Lower lobe of right lung (tissue), 2 donors: ENCODE results near the gene MAPKAP1. TPM values are rescaled to one million over a fixed set of nuclear protein-coding genes. Genes with fewer than 3 reads are reported as not detected.

ENCODE experiments used
- ATAC-seq, 2 donors: fragments of 200-7000 bp; cut with Tn5 transposase; one replicate each; pipeline ENCODE4 v1.9.1; 2020 to 2022; ENCODE audit warnings: mild to moderate bottlenecking in 2 of 2, moderate library complexity in 2 of 2
- DNase-seq: peaks from one replicate; pipeline ENCODE4 v3.0.0-alpha.2; 2020
- H3K27ac ChIP-seq: fragments of 200-600 bp; one replicate; pipeline ENCODE4 v1.8.0; 2022
- H3K27me3 ChIP-seq: fragments of 200-600 bp; one replicate; pipeline ENCODE4 v1.8.0; 2022; ENCODE audit warnings: low read depth
- H3K36me3 ChIP-seq: fragments of 200-600 bp; one replicate; pipeline ENCODE4 v1.8.0; 2022; ENCODE audit warnings: mild to moderate bottlenecking
- H3K4me1 ChIP-seq: fragments of 200-600 bp; one replicate; pipeline ENCODE4 v1.8.0; 2022
- H3K4me3 ChIP-seq: fragments of 200-600 bp; one replicate; pipeline ENCODE4 v1.8.0; 2022; ENCODE audit warnings: mild to moderate bottlenecking
- H3K9me3 ChIP-seq: fragments of 200-600 bp; one replicate; pipeline ENCODE4 v1.8.0; 2022
- CTCF ChIP-seq: fragments of 200-600 bp; IDR thresholded peaks from one replicate; pipeline ENCODE4 v1.8.0; 2022; ENCODE audit warnings: antibody characterized with exemption, mild to moderate bottlenecking
- intact Hi-C: fragments of 100-400 bp; cut with DNase I; formaldehyde crosslinking; loops from one replicate; pipeline ENCODE4 v1.11.0; 2022
- total RNA-seq: library from RNA; stranded (reverse); fragmentation: NEBNext Ultra II Directional; extraction: Animal tissue kit (Norgen Biotek cat#: 25700); gene quantifications from one replicate; pipeline ENCODE4 v1.2.1, GENCODE V29; 2021
- donor health status: DM: no; HTN: yes; CAD: no; lungs with severe emphysema.

The MAPKAP1 gene
- total RNA-seq, 1 donor from 2014 or later = 71.5 TPM

- Histone ChIP-seq H3K27me3 (no peaks in the 10 kb centered on the region), H3K36me3 (no peaks in the 10 kb centered on the region), H3K27ac (no peak overlapping the region), H3K4me3 (no peak overlapping the region), H3K4me1 (no peaks in the 10 kb centered on the region), H3K9me3 (no peaks in the 10 kb centered on the region)
- no peak for DNase-seq
- TF ChIP-seq CTCF = no peak
- intact Hi-C loops = no loop called here
- ATAC-seq = no peak
These were observed 315.3 kb downstream of the MAPKAP1 start for GRCh38 chr9:125391704-125392103.

GRCh38 chr9:125388978-125389377 lies 318.0 kb downstream of the MAPKAP1 start:
- H3K27me3 ChIP-seq = no peaks in the 10 kb centered on the region
- no peak overlapping the region for H3K4me3 ChIP-seq
- no peaks in the 10 kb centered on the region for H3K36me3 ChIP-seq
- no peak for TF ChIP-seq CTCF
- intact Hi-C loops = no loop called here
- no peak overlapping the region for H3K27ac ChIP-seq
- no peaks in the 10 kb centered on the region for H3K4me1 ChIP-seq
- no peak for ATAC-seq
- DNase-seq = no peak
- no peaks in the 10 kb centered on the region for H3K9me3 ChIP-seq

- no peak for DNase-seq
These were observed 319.0 kb downstream of the MAPKAP1 start for GRCh38 chr9:125387861-125388524.

More at GRCh38 chr9:125387861-125388524, 319.0 kb downstream of the MAPKAP1 start:
- no peak for TF ChIP-seq CTCF
- Histone ChIP-seq H3K4me1 (no peaks in the 10 kb centered on the region), H3K4me3 (no peak overlapping the region), H3K27ac (no peak overlapping the region), H3K36me3 (no peaks in the 10 kb centered on the region), H3K27me3 (no peaks in the 10 kb centered on the region), H3K9me3 (no peaks in the 10 kb centered on the region)
- intact Hi-C loops = no loop called here
- peak in 1 of 2 donors; percentile 19 for ATAC-seq

Other genes starting within 250 kb of the MAPKAP1 start
- gene PBX3, start 40.2 kb upstream of the MAPKAP1 start, total RNA-seq = 46.1 TPM